ENCODE measurements around the gene KLHL12. TPM values are rescaled to one million over a fixed set of nuclear protein-coding genes. Genes with fewer than 3 reads are reported as not detected.
"Not testable (repeated sequence)": the region's sequence is repeated elsewhere in the genome, so short reads cannot be mapped to it uniquely, and the experiment has no call there.

KLHL12 gene
- total and polyA plus RNA-seq, 7 experiments from 2014 or later: 12.1 to 28.0 (median 18.3) TPM

DNA sequence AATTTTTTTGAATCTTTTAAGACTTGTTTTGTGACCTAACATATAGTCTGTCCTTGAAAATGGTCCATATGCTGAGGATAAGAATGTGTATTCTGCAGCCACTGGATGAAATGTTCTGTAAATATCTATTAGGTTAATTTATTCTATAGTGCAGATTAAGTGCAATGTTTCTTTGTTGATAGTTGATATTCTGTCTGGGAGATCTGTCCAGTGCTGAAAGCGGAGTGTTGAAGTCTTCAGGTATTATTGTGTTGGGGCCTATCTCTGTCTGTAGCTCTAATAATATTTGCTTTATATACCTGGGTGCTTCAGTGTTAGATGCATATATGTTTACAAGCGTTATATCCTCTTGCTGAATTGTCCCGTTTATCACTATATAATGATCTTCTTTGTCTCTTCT lies 7.7 kb upstream of the KLHL12 start:
- Histone ChIP-seq H3K4me3 (ENCODE audit: low read length) (no peak overlapping the region), H3K9me3 (ENCODE audit: control insufficient read depth in 2 of 3, low read length in 3 of 3) (no peaks in the 10 kb centered on the region), H3K27ac (ENCODE audit: low read depth, low read length) (no peak overlapping the region), H3K36me3 (ENCODE audit: control insufficient read depth in 2 of 3, insufficient read depth in 3 of 3, low read length in 3 of 3) (no peaks in the 10 kb centered on the region), H3K4me1 (ENCODE audit: control insufficient read depth in 2 of 2, insufficient read depth in 2 of 2, low read length in 2 of 2) (no peaks in the 10 kb centered on the region), H3K27me3 (ENCODE audit: control insufficient read depth in 2 of 2, insufficient read depth in 2 of 2, low read length in 2 of 2) (no peaks in the 10 kb centered on the region)
- no peak for DNase-seq
- ChIA-PET POLR2A (no interaction called here), CTCF (no interaction called here)
- Mint-ChIP-seq H3K27ac (no peak overlapping the region), H3K27me3 (peaks cover 5 to 33% (median 15%) of the 10 kb centered on the region in 5 donors), H3K36me3 (peaks cover 0 to 5% (median 0%) of the 10 kb centered on the region in 5 donors), H3K9me3 (peaks cover 0 to 3% (median 0%) of the 10 kb centered on the region in 11 donors), H3K4me3 (no peak overlapping the region), H3K4me1 (no peaks in the 10 kb centered on the region)
- intact Hi-C loops (cut with micrococcal nuclease): no loop called here
- no peak for ATAC-seq

GRCh38 chr1:202932476-202932875 lies 5.4 kb upstream of the KLHL12 start:
- POLR2A ChIA-PET: no interaction called here
- H3K9me3 Mint-ChIP-seq: peaks cover 0 to 3% (median 0%) of the 10 kb centered on the region in 11 donors

GRCh38 chr1:202923533-202923932 lies 3.5 kb downstream of the KLHL12 start:
- Histone ChIP-seq H3K27ac (ENCODE audit: low read depth, low read length) (no peak overlapping the region), H3K4me3 (ENCODE audit: low read length) (no peak overlapping the region), H3K36me3 (ENCODE audit: control insufficient read depth in 2 of 3, insufficient read depth in 3 of 3, low read length in 3 of 3) (peaks cover 0 to 34% (median 4%) of the 10 kb centered on the region in 3 experiments), H3K27me3 (ENCODE audit: control insufficient read depth in 2 of 2, insufficient read depth in 2 of 2, low read length in 2 of 2) (no peaks in the 10 kb centered on the region), H3K4me1 (ENCODE audit: control insufficient read depth in 2 of 2, insufficient read depth in 2 of 2, low read length in 2 of 2) (peaks cover 19 to 26% of the 10 kb centered on the region in 2 donors), H3K9me3 (ENCODE audit: control insufficient read depth in 2 of 3, low read length in 3 of 3) (no peaks in the 10 kb centered on the region)
- Mint-ChIP-seq H3K27ac (peak overlapping the region in 1 of 9 donors; percentile 73), H3K9me3 (peaks cover 0 to 3% (median 0%) of the 10 kb centered on the region in 11 donors), H3K27me3 (no peaks in the 10 kb centered on the region), H3K4me3 (peak overlapping the region in 2 of 10 donors; percentile 18 to 36), H3K36me3 (peaks cover 0 to 15% (median 8%) of the 10 kb centered on the region in 5 donors), H3K4me1 (peaks cover 17 to 52% (median 37%) of the 10 kb centered on the region in 7 donors)
- CTCF ChIA-PET: no interaction called here
- POLR2A ChIA-PET: no interaction called here
- ATAC-seq (no peak), DNase-seq (no peak)
- intact Hi-C loops (cut with micrococcal nuclease): no loop called here

More at GRCh38 chr1:202932476-202932875, 5.4 kb upstream of the KLHL12 start:
- peaks cover 0 to 5% (median 0%) of the 10 kb centered on the region in 5 donors for H3K36me3 Mint-ChIP-seq
- no peaks in the 10 kb centered on the region for H3K9me3 ChIP-seq (ENCODE audit: control insufficient read depth in 2 of 3, low read length in 3 of 3)
- no peak overlapping the region for H3K4me3 Mint-ChIP-seq
- CTCF ChIA-PET: no interaction called here
- H3K4me1 Mint-ChIP-seq: no peaks in the 10 kb centered on the region
- intact Hi-C loops (cut with micrococcal nuclease): no loop called here
- H3K27ac ChIP-seq (ENCODE audit: low read depth, low read length): no peak overlapping the region
- no peaks in the 10 kb centered on the region for H3K27me3 ChIP-seq (ENCODE audit: control insufficient read depth in 2 of 2, insufficient read depth in 2 of 2, low read length in 2 of 2)
- no peak overlapping the region for H3K27ac Mint-ChIP-seq
- no peaks in the 10 kb centered on the region for H3K36me3 ChIP-seq (ENCODE audit: control insufficient read depth in 2 of 3, insufficient read depth in 3 of 3, low read length in 3 of 3)
- H3K4me1 ChIP-seq (ENCODE audit: control insufficient read depth in 2 of 2, insufficient read depth in 2 of 2, low read length in 2 of 2): no peaks in the 10 kb centered on the region
- DNase-seq (no peak), ATAC-seq (no peak)
- no peak overlapping the region for H3K4me3 ChIP-seq (ENCODE audit: low read length)
- peaks cover 5 to 38% (median 15%) of the 10 kb centered on the region in 5 donors for H3K27me3 Mint-ChIP-seq

DNA sequence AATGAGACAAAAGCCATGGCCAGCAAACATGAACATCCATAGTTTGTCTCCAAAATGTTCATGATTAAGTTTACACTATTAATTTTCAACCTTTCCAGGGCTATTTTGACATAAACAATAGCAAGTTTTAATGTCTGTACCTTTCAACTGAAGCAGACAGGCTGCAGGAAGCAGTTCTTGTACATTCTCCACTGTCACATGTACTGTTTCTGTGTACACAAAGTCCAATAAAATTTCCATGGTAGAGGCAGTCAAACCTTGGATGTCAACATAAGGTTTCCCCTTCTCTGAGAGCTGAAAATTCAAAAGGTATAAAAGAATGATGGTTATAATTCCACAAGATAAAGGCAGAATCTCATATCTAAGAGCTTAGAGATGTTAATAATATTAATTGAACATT lies 7.4 kb downstream of the KLHL12 start:
- Histone ChIP-seq H3K27ac (ENCODE audit: low read depth, low read length) (no peak overlapping the region), H3K36me3 (ENCODE audit: control insufficient read depth in 2 of 3, insufficient read depth in 3 of 3, low read length in 3 of 3) (peaks cover 0 to 62% (median under 1%) of the 10 kb centered on the region in 3 experiments), H3K27me3 (ENCODE audit: control insufficient read depth in 2 of 2, insufficient read depth in 2 of 2, low read length in 2 of 2) (no peaks in the 10 kb centered on the region), H3K4me3 (ENCODE audit: low read length) (no peak overlapping the region), H3K4me1 (ENCODE audit: control insufficient read depth in 2 of 2, insufficient read depth in 2 of 2, low read length in 2 of 2) (peaks cover 5 to 9% of the 10 kb centered on the region in 2 donors), H3K9me3 (ENCODE audit: control insufficient read depth in 2 of 3, low read length in 3 of 3) (no peaks in the 10 kb centered on the region)
- no peak for DNase-seq
- POLR2A ChIA-PET: no interaction called here
- H3K27ac Mint-ChIP-seq: no peak overlapping the region
- H3K4me3 Mint-ChIP-seq: no peak overlapping the region
- H3K9me3 Mint-ChIP-seq: no peaks in the 10 kb centered on the region
- no peak for ATAC-seq
- H3K27me3 Mint-ChIP-seq: no peaks in the 10 kb centered on the region
- H3K4me1 Mint-ChIP-seq: peaks cover 11 to 35% (median 21%) of the 10 kb centered on the region in 7 donors
- intact Hi-C loops (cut with micrococcal nuclease): no loop called here
- peaks cover 5 to 24% (median 19%) of the 10 kb centered on the region in 5 donors for H3K36me3 Mint-ChIP-seq
- CTCF ChIA-PET: interaction anchor here (0.7 kb wide), 1 partner anchor 1887 kb away, joined by 3 read pairs; no protein-coding TSS in a partner anchor

DNA sequence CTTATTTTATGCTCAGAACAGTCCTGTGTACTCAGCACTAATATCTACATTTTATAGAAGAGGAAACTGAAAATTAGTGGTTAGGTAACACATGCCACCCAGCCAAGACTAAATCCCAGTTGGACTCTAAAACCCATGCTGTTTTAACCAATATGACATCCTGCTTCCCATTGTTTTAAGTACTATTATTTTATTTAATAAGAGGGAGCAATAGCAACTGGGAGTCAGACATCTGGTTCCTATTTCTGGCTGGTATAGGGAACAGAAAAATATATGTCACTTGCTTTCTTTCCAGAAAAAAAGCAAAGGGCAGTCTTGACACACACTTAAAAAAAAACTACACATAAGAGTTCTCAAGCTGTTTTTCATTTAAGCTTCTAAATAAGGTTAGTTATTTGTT lies 11.9 kb downstream of the KLHL12 start:
- peaks cover 0 to 10% (median 9%) of the 10 kb centered on the region in 7 donors for H3K4me1 Mint-ChIP-seq
- Histone ChIP-seq H3K36me3 (ENCODE audit: control insufficient read depth in 2 of 3, insufficient read depth in 3 of 3, low read length in 3 of 3) (peaks cover 7 to 89% (median 9%) of the 10 kb centered on the region in 3 experiments), H3K27ac (ENCODE audit: low read depth, low read length) (no peak overlapping the region), H3K4me1 (ENCODE audit: control insufficient read depth in 2 of 2, insufficient read depth in 2 of 2, low read length in 2 of 2) (no peaks in the 10 kb centered on the region), H3K27me3 (ENCODE audit: control insufficient read depth in 2 of 2, insufficient read depth in 2 of 2, low read length in 2 of 2) (no peaks in the 10 kb centered on the region), H3K4me3 (ENCODE audit: low read length) (no peak overlapping the region), H3K9me3 (ENCODE audit: control insufficient read depth in 2 of 3, low read length in 3 of 3) (no peaks in the 10 kb centered on the region)
- ChIA-PET POLR2A (interaction anchor here (0.8 to 1.5 kb wide), 2 partner anchors 19 to 111 kb away, joined by 3 read pairs; partner anchors contain the start of gene PPFIA4), CTCF (no interaction called here)
- DNase-seq (no peak), ATAC-seq (no peak)
- no peak overlapping the region for H3K4me3 Mint-ChIP-seq
- H3K27me3 Mint-ChIP-seq: no peaks in the 10 kb centered on the region
- intact Hi-C loops (cut with micrococcal nuclease): no loop called here
- H3K9me3 Mint-ChIP-seq: no peaks in the 10 kb centered on the region
- H3K27ac Mint-ChIP-seq: no peak overlapping the region
- H3K36me3 Mint-ChIP-seq: peaks cover 28 to 53% (median 37%) of the 10 kb centered on the region in 5 donors

GRCh38 chr1:202912476-202912875 lies 14.6 kb downstream of the KLHL12 start:
- H3K36me3 Mint-ChIP-seq: peaks cover 22 to 48% (median 31%) of the 10 kb centered on the region in 5 donors
- H3K9me3 Mint-ChIP-seq; POLR2A ChIA-PET; CTCF ChIA-PET; H3K4me3 Mint-ChIP-seq; H3K27me3 Mint-ChIP-seq; H3K27me3 ChIP-seq (ENCODE audit: control insufficient read depth in 2 of 2, insufficient read depth in 2 of 2, low read length in 2 of 2); H3K4me1 ChIP-seq (ENCODE audit: control insufficient read depth in 2 of 2, insufficient read depth in 2 of 2, low read length in 2 of 2); ATAC-seq; H3K4me3 ChIP-seq (ENCODE audit: low read length); H3K9me3 ChIP-seq (ENCODE audit: control insufficient read depth in 2 of 3, low read length in 3 of 3); intact Hi-C loops (cut with micrococcal nuclease); DNase-seq; H3K27ac ChIP-seq (ENCODE audit: low read depth, low read length): not testable (repeated sequence)
- H3K27ac Mint-ChIP-seq: peak overlapping the region in 2 of 9 donors; percentile 79 to 83
- peaks cover 8 to 91% (median 9%) of the 10 kb centered on the region in 3 experiments for H3K36me3 ChIP-seq (ENCODE audit: control insufficient read depth in 2 of 3, insufficient read depth in 3 of 3, low read length in 3 of 3)
- H3K4me1 Mint-ChIP-seq: peaks cover 0 to 15% (median 9%) of the 10 kb centered on the region in 7 donors

DNA sequence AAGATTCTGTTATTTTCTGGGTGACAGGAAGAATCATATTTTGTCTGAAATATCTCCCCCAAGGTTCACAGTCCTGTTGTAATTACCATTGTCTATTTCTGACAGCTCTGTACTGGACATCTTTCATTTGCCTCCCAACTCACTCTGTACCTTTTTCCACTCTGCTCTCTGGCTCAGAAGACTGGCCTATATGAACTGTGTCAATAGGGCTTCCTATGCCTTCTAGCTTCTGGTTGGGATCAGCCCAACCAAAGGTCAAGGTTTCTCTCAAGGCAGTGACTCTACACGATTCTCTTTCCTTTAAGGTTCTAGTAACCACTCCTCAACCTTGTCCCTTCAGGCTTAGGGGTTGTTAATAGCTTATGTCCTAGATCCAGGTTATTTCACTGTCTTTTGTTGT lies 17.5 kb downstream of the KLHL12 start:
- POLR2A ChIA-PET: interaction anchor here (1.1 kb wide), 1 partner anchor 12 kb away, joined by 3 read pairs; no protein-coding TSS in a partner anchor
- no peak overlapping the region for H3K27ac ChIP-seq (ENCODE audit: low read depth, low read length)
- H3K36me3 Mint-ChIP-seq: peaks cover 21 to 51% (median 29%) of the 10 kb centered on the region in 5 donors
- H3K4me3 ChIP-seq (ENCODE audit: low read length): no peak overlapping the region
- peaks cover 8 to 74% (median 14%) of the 10 kb centered on the region in 3 experiments for H3K36me3 ChIP-seq (ENCODE audit: control insufficient read depth in 2 of 3, insufficient read depth in 3 of 3, low read length in 3 of 3)
- no peaks in the 10 kb centered on the region for H3K27me3 Mint-ChIP-seq
- H3K4me3 Mint-ChIP-seq: no peak overlapping the region
- no peaks in the 10 kb centered on the region for H3K9me3 Mint-ChIP-seq
- no peak overlapping the region for H3K27ac Mint-ChIP-seq
- H3K4me1 Mint-ChIP-seq: peaks cover 0 to 15% (median 9%) of the 10 kb centered on the region in 7 donors
- no peak for DNase-seq
- intact Hi-C loops (cut with micrococcal nuclease): no loop called here
- ATAC-seq: no peak
- no peaks in the 10 kb centered on the region for H3K4me1 ChIP-seq (ENCODE audit: control insufficient read depth in 2 of 2, insufficient read depth in 2 of 2, low read length in 2 of 2)
- no peaks in the 10 kb centered on the region for H3K9me3 ChIP-seq (ENCODE audit: control insufficient read depth in 2 of 3, low read length in 3 of 3)
- no peaks in the 10 kb centered on the region for H3K27me3 ChIP-seq (ENCODE audit: control insufficient read depth in 2 of 2, insufficient read depth in 2 of 2, low read length in 2 of 2)
- CTCF ChIA-PET: no interaction called here
